ENCODE measurements around the gene SLC39A11.
"Not testable (repeated sequence)": the region's sequence is repeated elsewhere in the genome, so short reads cannot be mapped to it uniquely, and the experiment has no call there.

Gene SLC39A11

GRCh38 chr17:73132085-73132492 lies 39.6 kb upstream of the SLC39A11 start:
- H2AFZ ChIP-seq (ENCODE audit: insufficient read depth, low read length, poor library complexity) = no peak overlapping the region
- no peak overlapping the region for H2AK5ac ChIP-seq (ENCODE audit: low read length)
- no peak overlapping the region for H4K12ac ChIP-seq (ENCODE audit: low read depth, low read length)
- H3K79me1 ChIP-seq (ENCODE audit: low read length) = no peaks in the 10 kb centered on the region
- H3K9me3 ChIP-seq (ENCODE audit: insufficient read depth, low read depth, low read length) = no peaks in the 10 kb centered on the region
- H2BK5ac ChIP-seq (ENCODE audit: low read depth, low read length, poor library complexity) = no peak overlapping the region
- no peaks in the 10 kb centered on the region for H3K27me3 ChIP-seq (ENCODE audit: insufficient read depth, low read length)
- no peaks in the 10 kb centered on the region for H3K79me2 ChIP-seq (ENCODE audit: control insufficient read depth, insufficient read depth, low read length, poor library complexity)
- H3K4ac ChIP-seq (ENCODE audit: low read depth, low read length) = no peak overlapping the region
- H3K18ac ChIP-seq (ENCODE audit: low read length) = no peak overlapping the region
- H3K36me3 ChIP-seq (ENCODE audit: control insufficient read depth in 1 of 2, insufficient read depth in 2 of 2, low read length in 2 of 2) = no peaks in the 10 kb centered on the region
- H3K9ac ChIP-seq (ENCODE audit: low read length) = no peak overlapping the region
- H2BK120ac ChIP-seq (ENCODE audit: insufficient read depth, low read length, poor library complexity) = no peak overlapping the region
- no peaks in the 10 kb centered on the region for H3K4me1 ChIP-seq (ENCODE audit: control insufficient read depth in 1 of 2, insufficient read depth in 2 of 2, low read length in 2 of 2)
- no peak overlapping the region for H4K91ac ChIP-seq (ENCODE audit: low read depth, low read length)
- H2BK12ac ChIP-seq (ENCODE audit: low read length) = no peak overlapping the region
- no peak overlapping the region for H3K23ac ChIP-seq (ENCODE audit: low read length)
- no peak overlapping the region for H3K14ac ChIP-seq (ENCODE audit: low read length)
- no CpG with 5 or more reads among the region's 12 CpGs for WGBS (ENCODE audit: extremely low coverage, insufficient coverage, insufficient read length)
- no peak overlapping the region for H3K27ac ChIP-seq (ENCODE audit: low read depth, low read length)
- H3K4me2 ChIP-seq (ENCODE audit: low read length) = no peak overlapping the region
- no peak overlapping the region for H4K8ac ChIP-seq (ENCODE audit: low read depth, low read length)
- DNase-seq = no peak
- H3K4me3 ChIP-seq (ENCODE audit: low read depth, low read length) = no peak overlapping the region

DNA sequence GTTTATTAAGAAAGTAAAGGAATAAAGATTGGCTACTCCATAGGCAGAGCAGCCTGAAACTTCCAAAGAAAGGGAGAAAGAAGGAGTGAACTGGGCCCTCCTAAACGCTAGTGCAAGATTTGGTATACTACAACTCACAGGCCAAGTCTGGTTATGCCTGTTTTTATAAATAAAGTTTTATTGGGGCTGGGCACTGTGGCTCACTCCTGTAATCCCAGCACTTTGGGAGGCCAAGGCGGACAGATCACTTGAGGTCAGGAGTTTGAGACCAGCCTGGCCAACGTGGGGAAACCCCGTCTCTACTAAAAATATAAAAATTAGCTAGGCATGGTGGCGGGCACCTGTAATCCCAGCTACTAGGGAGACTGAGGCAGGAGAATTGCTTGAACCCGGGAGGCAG lies 39.0 kb upstream of the SLC39A11 start:
- H3K27ac ChIP-seq (ENCODE audit: low read depth, low read length); H3K4me1 ChIP-seq (ENCODE audit: control insufficient read depth in 1 of 2, insufficient read depth in 2 of 2, low read length in 2 of 2): not testable (repeated sequence)
- WGBS (ENCODE audit: extremely low coverage, insufficient coverage, insufficient read length) = no CpG with 5 or more reads among the region's 6 CpGs

GRCh38 chr17:73130977-73131376 lies 38.5 kb upstream of the SLC39A11 start:
- no peak overlapping the region for H3K18ac ChIP-seq (ENCODE audit: low read length)
- no peak overlapping the region for H4K91ac ChIP-seq (ENCODE audit: low read depth, low read length)
- H4K12ac ChIP-seq (ENCODE audit: low read depth, low read length) = no peak overlapping the region
- H3K79me1 ChIP-seq (ENCODE audit: low read length) = no peaks in the 10 kb centered on the region
- no peaks in the 10 kb centered on the region for H3K79me2 ChIP-seq (ENCODE audit: control insufficient read depth, insufficient read depth, low read length, poor library complexity)
- H3K27ac ChIP-seq (ENCODE audit: low read depth, low read length) = no peak overlapping the region
- H2AFZ ChIP-seq (ENCODE audit: insufficient read depth, low read length, poor library complexity) = no peak overlapping the region
- no peak overlapping the region for H3K4ac ChIP-seq (ENCODE audit: low read depth, low read length)
- H3K9ac ChIP-seq (ENCODE audit: low read length) = no peak overlapping the region
- no peak overlapping the region for H2BK120ac ChIP-seq (ENCODE audit: insufficient read depth, low read length, poor library complexity)
- no peaks in the 10 kb centered on the region for H3K9me3 ChIP-seq (ENCODE audit: insufficient read depth, low read depth, low read length)
- no peak overlapping the region for H3K14ac ChIP-seq (ENCODE audit: low read length)
- H3K4me1 ChIP-seq (ENCODE audit: control insufficient read depth in 1 of 2, insufficient read depth in 2 of 2, low read length in 2 of 2) = no peaks in the 10 kb centered on the region
- H3K23ac ChIP-seq (ENCODE audit: low read length) = no peak overlapping the region
- H2BK5ac ChIP-seq (ENCODE audit: low read depth, low read length, poor library complexity) = no peak overlapping the region
- WGBS (ENCODE audit: extremely low coverage, insufficient coverage, insufficient read length) = no CpG with 5 or more reads among the region's 3 CpGs
- H2BK12ac ChIP-seq (ENCODE audit: low read length) = no peak overlapping the region
- H4K8ac ChIP-seq (ENCODE audit: low read depth, low read length) = no peak overlapping the region
- H2AK5ac ChIP-seq (ENCODE audit: low read length) = no peak overlapping the region
- no peak overlapping the region for H3K4me3 ChIP-seq (ENCODE audit: low read depth, low read length)
- no peak for DNase-seq
- no peaks in the 10 kb centered on the region for H3K27me3 ChIP-seq (ENCODE audit: insufficient read depth, low read length)
- no peaks in the 10 kb centered on the region for H3K36me3 ChIP-seq (ENCODE audit: control insufficient read depth in 1 of 2, insufficient read depth in 2 of 2, low read length in 2 of 2)
- no peak overlapping the region for H3K4me2 ChIP-seq (ENCODE audit: low read length)

More for the DNA sequence above, 39.0 kb upstream of the SLC39A11 start:
- not testable (repeated sequence) for H2AK5ac ChIP-seq (ENCODE audit: low read length); H2BK120ac ChIP-seq (ENCODE audit: insufficient read depth, low read length, poor library complexity); H3K4me3 ChIP-seq (ENCODE audit: low read depth, low read length); H3K79me1 ChIP-seq (ENCODE audit: low read length); H3K9me3 ChIP-seq (ENCODE audit: insufficient read depth, low read depth, low read length); H4K91ac ChIP-seq (ENCODE audit: low read depth, low read length); H4K12ac ChIP-seq (ENCODE audit: low read depth, low read length); H2AFZ ChIP-seq (ENCODE audit: insufficient read depth, low read length, poor library complexity); H3K4me2 ChIP-seq (ENCODE audit: low read length); H3K36me3 ChIP-seq (ENCODE audit: control insufficient read depth in 1 of 2, insufficient read depth in 2 of 2, low read length in 2 of 2); H3K79me2 ChIP-seq (ENCODE audit: control insufficient read depth, insufficient read depth, low read length, poor library complexity); H4K8ac ChIP-seq (ENCODE audit: low read depth, low read length); H2BK12ac ChIP-seq (ENCODE audit: low read length); H3K14ac ChIP-seq (ENCODE audit: low read length); H3K9ac ChIP-seq (ENCODE audit: low read length); H3K23ac ChIP-seq (ENCODE audit: low read length); DNase-seq; H3K4ac ChIP-seq (ENCODE audit: low read depth, low read length); H3K18ac ChIP-seq (ENCODE audit: low read length); H2BK5ac ChIP-seq (ENCODE audit: low read depth, low read length, poor library complexity); H3K27me3 ChIP-seq (ENCODE audit: insufficient read depth, low read length)

GRCh38 chr17:73128496-73128895 lies 36.0 kb upstream of the SLC39A11 start:
- DNase-seq = no peak
- no peak overlapping the region for H4K12ac ChIP-seq (ENCODE audit: low read depth, low read length)
- H3K4ac ChIP-seq (ENCODE audit: low read depth, low read length) = no peak overlapping the region
- no peaks in the 10 kb centered on the region for H3K27me3 ChIP-seq (ENCODE audit: insufficient read depth, low read length)
- no peak overlapping the region for H2BK12ac ChIP-seq (ENCODE audit: low read length)
- no peak overlapping the region for H2AFZ ChIP-seq (ENCODE audit: insufficient read depth, low read length, poor library complexity)
- H4K8ac ChIP-seq (ENCODE audit: low read depth, low read length) = no peak overlapping the region
- no peak overlapping the region for H3K23ac ChIP-seq (ENCODE audit: low read length)
- no peak overlapping the region for H4K91ac ChIP-seq (ENCODE audit: low read depth, low read length)
- H2BK5ac ChIP-seq (ENCODE audit: low read depth, low read length, poor library complexity) = no peak overlapping the region
- no peak overlapping the region for H3K27ac ChIP-seq (ENCODE audit: low read depth, low read length)
- no peak overlapping the region for H3K18ac ChIP-seq (ENCODE audit: low read length)
- no peaks in the 10 kb centered on the region for H3K9me3 ChIP-seq (ENCODE audit: insufficient read depth, low read depth, low read length)
- no peaks in the 10 kb centered on the region for H3K79me1 ChIP-seq (ENCODE audit: low read length)
- H3K14ac ChIP-seq (ENCODE audit: low read length) = no peak overlapping the region
- H3K4me3 ChIP-seq (ENCODE audit: low read depth, low read length) = no peak overlapping the region
- no peak overlapping the region for H3K4me2 ChIP-seq (ENCODE audit: low read length)
- no peaks in the 10 kb centered on the region for H3K79me2 ChIP-seq (ENCODE audit: control insufficient read depth, insufficient read depth, low read length, poor library complexity)
- H2BK120ac ChIP-seq (ENCODE audit: insufficient read depth, low read length, poor library complexity) = no peak overlapping the region
- no peaks in the 10 kb centered on the region for H3K36me3 ChIP-seq (ENCODE audit: control insufficient read depth in 1 of 2, insufficient read depth in 2 of 2, low read length in 2 of 2)
- WGBS (ENCODE audit: extremely low coverage, insufficient coverage, insufficient read length) = no CpG with 5 or more reads among the region's 3 CpGs
- no peak overlapping the region for H2AK5ac ChIP-seq (ENCODE audit: low read length)
- H3K4me1 ChIP-seq (ENCODE audit: control insufficient read depth in 1 of 2, insufficient read depth in 2 of 2, low read length in 2 of 2) = no peaks in the 10 kb centered on the region
- H3K9ac ChIP-seq (ENCODE audit: low read length) = no peak overlapping the region

Data from trophoblast cell (in vitro differentiated cells and primary cell).